CD4-positive, alpha-beta T cell treated with Interferon alpha-2 for 1 hour (primary cell): ENCODE measurements around the gene COL9A2.

ENCODE experiments used
- DNase-seq, 2 donors: peaks; one replicate each; pipeline ENCODE4 v3.0.0-alpha.2; 2020 to 2022

Gene COL9A2

GRCh38 chr1:40301541-40302299, 15.4 kb downstream of the COL9A2 start:
- DNase-seq = no peak

- no peak for DNase-seq
Observed at GRCh38 chr1:40301066-40301465, 16.0 kb downstream of the COL9A2 start.

- DNase-seq = no peak
Observed at GRCh38 chr1:40300651-40301050, 16.4 kb downstream of the COL9A2 start.

GRCh38 chr1:40300249-40300567, 16.9 kb downstream of the COL9A2 start:
- DNase-seq = no peak

- DNase-seq = no peak
Observed at GRCh38 chr1:40299366-40300248, 17.5 kb downstream of the COL9A2 start.

GRCh38 chr1:40291293-40291692, 25.8 kb downstream of the COL9A2 start:
- DNase-seq = no peak

GRCh38 chr1:40281853-40282252, 35.2 kb downstream of the COL9A2 start:
- DNase-seq = no peak

GRCh38 chr1:40276122-40276521, 41.0 kb downstream of the COL9A2 start:
- DNase-seq = no peak

- no peak for DNase-seq
Observed at GRCh38 chr1:40274331-40274730, 42.8 kb downstream of the COL9A2 start.

GRCh38 chr1:40273547-40274166, 43.4 kb downstream of the COL9A2 start:
- no peak for DNase-seq

GRCh38 chr1:40272653-40273213, 44.4 kb downstream of the COL9A2 start:
- no peak for DNase-seq

- no peak for DNase-seq
Observed at GRCh38 chr1:40270152-40270834, 46.8 kb downstream of the COL9A2 start.

- no peak for DNase-seq
Observed at GRCh38 chr1:40268211-40268610, 48.9 kb downstream of the COL9A2 start.

GRCh38 chr1:40267767-40268187, 49.3 kb downstream of the COL9A2 start:
- no peak for DNase-seq

GRCh38 chr1:40266786-40267535, 50.1 kb downstream of the COL9A2 start:
- DNase-seq = no peak

GRCh38 chr1:40265919-40266318, 51.2 kb downstream of the COL9A2 start:
- DNase-seq = no peak

- no peak for DNase-seq
Observed at GRCh38 chr1:40265298-40265697, 51.8 kb downstream of the COL9A2 start.

- DNase-seq = no peak
Observed at GRCh38 chr1:40264354-40264781, 52.7 kb downstream of the COL9A2 start.

GRCh38 chr1:40258445-40258769, 58.7 kb downstream of the COL9A2 start:
- no peak for DNase-seq

- peak; percentile 97 to 99 for DNase-seq
Observed at GRCh38 chr1:40257688-40258444, 59.2 kb downstream of the COL9A2 start, which contains the start of gene ZMPSTE24. ZMPSTE24 (plus strand) TSS chr1:40258236; CDS start chr1:40258272, 36 bp downstream.

- DNase-seq = no peak
Observed at GRCh38 chr1:40257313-40257687, 59.8 kb downstream of the COL9A2 start.
